CD14-positive monocyte (primary cell): ENCODE data around the gene CNST. TPM values are rescaled to one million over a fixed set of nuclear protein-coding genes. Genes with fewer than 3 reads are reported as not detected.

Experiments used
- DNase-seq, 3 donors: peaks; one replicate each; pipeline ENCODE4 v3.0.0-alpha.2; 2011 to 2022
- H2AFZ ChIP-seq: 2 replicates; pipeline ENCODE4 v1.6.0; 2012; ENCODE audit warnings: mild to moderate bottlenecking, low read depth, low read length, inconsistent platforms; ENCODE audit not compliant: insufficient read depth, poor library complexity, severe bottlenecking
- H3K27ac ChIP-seq, 2 donors: 1 replicate in 1 of 2; 2 replicates in 1 of 2; pipeline ENCODE4 v1.5.1; 2012 to 2013; ENCODE audit warnings: low read length in 2 of 2, control low read depth in 1 of 2, inconsistent platforms in 1 of 2, low read depth in 1 of 2, mild to moderate bottlenecking in 1 of 2
- H3K27me3 ChIP-seq, 2 donors: one replicate each; pipeline versions ENCODE4 v1.6.0 to v1.6.1; 2011 to 2013; ENCODE audit warnings: low read length in 2 of 2; ENCODE audit not compliant: control insufficient read depth in 2 of 2, insufficient read depth in 2 of 2
- H3K36me3 ChIP-seq, 2 donors: replicated peaks in 1 of 2; 1 replicate in 1 of 2; 2 replicates in 1 of 2; pipeline versions ENCODE4 v1.5.1 to v1.6.1; 2012 to 2013; ENCODE audit warnings: low read length in 2 of 2, control low read depth in 1 of 2, inconsistent platforms in 1 of 2, mild to moderate bottlenecking in 1 of 2; ENCODE audit not compliant: insufficient read depth in 2 of 2, control insufficient read depth in 1 of 2
- H3K4me1 ChIP-seq, 2 donors: 1 replicate in 1 of 2; 2 replicates in 1 of 2; pipeline versions ENCODE4 v1.5.1 to v1.6.1; 2012 to 2013; ENCODE audit warnings: low read length in 2 of 2, control low read depth in 1 of 2, inconsistent platforms in 1 of 2, mild to moderate bottlenecking in 1 of 2, moderate library complexity in 1 of 2; ENCODE audit not compliant: insufficient read depth in 2 of 2, control insufficient read depth in 1 of 2
- H3K4me2 ChIP-seq: replicated peaks from 2 replicates; pipeline ENCODE3; 2012; ENCODE audit warnings: low read length, moderate library complexity, mild to moderate bottlenecking; ENCODE audit not compliant: poor library complexity, severe bottlenecking; ENCODE audit errors: extremely low read depth
- H3K4me3 ChIP-seq, 3 experiments: fragments of 200-600 bp in 1 of 3; sonication (generic) in 1 of 3; replicated peaks in 1 of 3; 1 replicate in 2 of 3; 2 replicates in 1 of 3; pipeline ENCODE4 v1.5.1; 2011 to 2013; ENCODE audit warnings: low read length in 3 of 3, mild to moderate bottlenecking in 3 of 3, control low read depth in 2 of 3, low read depth in 2 of 3, inconsistent platforms in 1 of 3, moderate library complexity in 1 of 3
- H3K79me2 ChIP-seq: 2 replicates; pipeline ENCODE4 v1.6.0; 2012; ENCODE audit warnings: mild to moderate bottlenecking, control low read depth, inconsistent platforms, low read length, moderate library complexity; ENCODE audit not compliant: insufficient read depth
- H3K9ac ChIP-seq: 2 replicates; pipeline ENCODE4 v1.6.0; 2017; ENCODE audit warnings: low read length, mild to moderate bottlenecking; ENCODE audit not compliant: insufficient read depth, poor library complexity, severe bottlenecking
- H3K9me3 ChIP-seq, 2 donors: replicated peaks in 1 of 2; 1 replicate in 1 of 2; 2 replicates in 1 of 2; pipeline versions ENCODE4 v1.5.1 to v1.6.1; 2012 to 2013; ENCODE audit warnings: low read length in 2 of 2, control low read depth in 1 of 2; ENCODE audit not compliant: control insufficient read depth in 1 of 2, insufficient read depth in 1 of 2
- H4K20me1 ChIP-seq: 2 replicates; pipeline ENCODE4 v1.6.0; 2012; ENCODE audit warnings: mild to moderate bottlenecking, low read length, control low read depth, moderate library complexity; ENCODE audit not compliant: insufficient read depth
- H3K27ac Mint-ChIP-seq, 7 donors: one replicate each; pipeline ENCODE4 v1.8.0; 2020; ENCODE audit warnings: mild to moderate bottlenecking in 7 of 7, mixed read lengths in 7 of 7, moderate library complexity in 6 of 7, inconsistent platforms in 2 of 7
- H3K27me3 Mint-ChIP-seq, 3 donors: one replicate each; pipeline ENCODE4 v1.8.0; 2021 to 2022; ENCODE audit warnings: low read depth in 3 of 3, mild to moderate bottlenecking in 3 of 3, mixed read lengths in 3 of 3, moderate library complexity in 3 of 3, inconsistent platforms in 1 of 3
- H3K36me3 Mint-ChIP-seq, 2 donors: one replicate each; pipeline ENCODE4 v1.8.0; 2020; ENCODE audit warnings: mixed read lengths in 2 of 2, inconsistent platforms in 1 of 2, mild to moderate bottlenecking in 1 of 2
- H3K4me1 Mint-ChIP-seq: one replicate; pipeline ENCODE4 v1.8.0; 2020; ENCODE audit warnings: mild to moderate bottlenecking, mixed read lengths
- H3K4me3 Mint-ChIP-seq, 2 donors: one replicate each; pipeline ENCODE4 v1.8.0; 2020; ENCODE audit warnings: mild to moderate bottlenecking in 2 of 2, mixed read lengths in 2 of 2, moderate library complexity in 1 of 2
- H3K9me3 Mint-ChIP-seq, 7 donors: one replicate each; pipeline ENCODE4 v1.8.0; 2020 to 2022; ENCODE audit warnings: mixed read lengths in 7 of 7, mild to moderate bottlenecking in 6 of 7, moderate library complexity in 6 of 7, inconsistent platforms in 2 of 7
- WGBS: methylation state at CpG from one replicate; pipeline ENCODE4 v1.1.5; 2013; ENCODE audit warnings: missing lambda C conversion rate; ENCODE audit not compliant: insufficient coverage; 5-methylcytosine and 5-hydroxymethylcytosine counted together
- intact Hi-C, 2 donors: fragments of 100-400 bp; cut with micrococcal nuclease; formaldehyde crosslinking; loops; one replicate each; pipeline versions ENCODE4 v1.15.0 to v1.15.1; 2023
- polyA plus RNA-seq, 3 donors: library from polyadenylated mRNA; depleted of rRNA in 1 of 3; unstranded in 2 of 3; stranded (reverse) in 1 of 3; fragments of 300-500 nt in 2 of 3; fragments of >200 nt in 1 of 3; fragmentation: Illumina TruSeq in 2 of 3; gene quantifications; 1 replicate in 2 of 3; 2 replicates in 1 of 3; pipeline ENCODE4 v1.2.3, GENCODE V29; 2012 to 2021
- TF ChIP-seq, protein P1 (sequence below): fragments of 200-600 bp; IDR thresholded peaks from one replicate; pipeline ENCODE4 v1.8.0; 2022; ENCODE audit warnings: antibody characterized with exemption, mild to moderate bottlenecking

CNST gene
- polyA plus RNA-seq, 3 donors: 11.0 to 14.1 (median 13.7) TPM

DNA sequence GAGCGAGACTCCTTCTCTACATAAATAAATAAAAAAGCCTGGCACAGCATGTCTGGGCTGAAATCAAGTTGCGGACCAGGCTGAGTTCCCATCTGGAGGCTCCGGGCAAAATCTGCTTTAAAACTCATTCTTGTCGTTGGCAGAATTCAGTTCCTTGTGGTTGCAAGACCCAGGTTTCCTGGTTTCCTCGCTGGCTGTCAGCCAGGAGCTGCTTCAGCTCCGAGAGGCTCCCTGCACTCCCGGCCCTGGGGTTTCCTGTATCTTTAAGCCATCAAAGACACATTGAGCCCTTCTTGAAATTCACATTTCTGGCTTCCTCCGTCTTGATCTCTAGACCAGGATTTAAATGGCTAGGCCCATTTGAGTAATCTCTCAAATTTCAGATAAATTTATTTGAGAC is 137.3 kb downstream of the CNST start:
- Mint-ChIP-seq H3K9me3 (peaks cover 0 to 3% (median 0%) of the 10 kb centered on the region in 7 donors), H3K27ac (peak overlapping the region in 6 of 7 donors; percentile 38 to 75 (median 66)), H3K36me3 (peaks cover 0 to 3% of the 10 kb centered on the region in 2 donors), H3K4me3 (peak overlapping the region; percentile 52 to 76), H3K4me1 (peaks cover 60% of the 10 kb centered on the region), H3K27me3 (no peaks in the 10 kb centered on the region)
- Histone ChIP-seq H3K9ac (peak overlapping the region; percentile 9), H3K79me2 (no peaks in the 10 kb centered on the region), H3K4me2 (peak overlapping the region; percentile 60), H3K9me3 (no peaks in the 10 kb centered on the region), H3K27me3 (no peaks in the 10 kb centered on the region), H3K36me3 (no peaks in the 10 kb centered on the region), H3K27ac (peak overlapping the region; percentile 11 to 52), H4K20me1 (no peaks in the 10 kb centered on the region), H3K4me1 (peaks cover 62 to 69% of the 10 kb centered on the region in 2 donors), H3K4me3 (peak overlapping the region in 1 of 3 experiments; percentile 45), H2AFZ (peak overlapping the region; percentile 72)
- intact Hi-C loops: no loop called here
- TF ChIP-seq, protein P1, sequence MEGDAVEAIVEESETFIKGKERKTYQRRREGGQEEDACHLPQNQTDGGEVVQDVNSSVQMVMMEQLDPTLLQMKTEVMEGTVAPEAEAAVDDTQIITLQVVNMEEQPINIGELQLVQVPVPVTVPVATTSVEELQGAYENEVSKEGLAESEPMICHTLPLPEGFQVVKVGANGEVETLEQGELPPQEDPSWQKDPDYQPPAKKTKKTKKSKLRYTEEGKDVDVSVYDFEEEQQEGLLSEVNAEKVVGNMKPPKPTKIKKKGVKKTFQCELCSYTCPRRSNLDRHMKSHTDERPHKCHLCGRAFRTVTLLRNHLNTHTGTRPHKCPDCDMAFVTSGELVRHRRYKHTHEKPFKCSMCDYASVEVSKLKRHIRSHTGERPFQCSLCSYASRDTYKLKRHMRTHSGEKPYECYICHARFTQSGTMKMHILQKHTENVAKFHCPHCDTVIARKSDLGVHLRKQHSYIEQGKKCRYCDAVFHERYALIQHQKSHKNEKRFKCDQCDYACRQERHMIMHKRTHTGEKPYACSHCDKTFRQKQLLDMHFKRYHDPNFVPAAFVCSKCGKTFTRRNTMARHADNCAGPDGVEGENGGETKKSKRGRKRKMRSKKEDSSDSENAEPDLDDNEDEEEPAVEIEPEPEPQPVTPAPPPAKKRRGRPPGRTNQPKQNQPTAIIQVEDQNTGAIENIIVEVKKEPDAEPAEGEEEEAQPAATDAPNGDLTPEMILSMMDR: no peak
- peak in 2 of 3 donors; percentile 41 to 43 for DNase-seq
- 2% methylated on average over 8 of the region's 8 CpGs for WGBS

DNA sequence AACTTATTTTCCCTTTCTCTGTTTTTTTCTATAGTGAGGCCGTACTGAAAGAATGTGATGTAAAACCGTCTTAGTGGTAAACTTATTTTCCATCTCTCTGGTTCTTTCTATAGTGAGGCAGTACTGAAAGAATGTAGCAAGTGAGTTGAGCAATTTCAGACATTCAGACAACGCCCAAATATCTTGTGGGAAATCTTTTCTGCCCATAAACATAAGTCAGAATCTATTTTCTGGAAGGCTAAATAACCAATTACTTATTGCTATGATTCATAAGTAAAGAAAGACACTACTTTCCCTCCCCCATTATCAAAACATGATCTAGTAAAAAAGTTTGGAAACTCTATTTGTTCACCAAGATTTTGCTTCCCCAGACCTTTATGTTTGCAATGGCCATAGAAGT is 139.1 kb downstream of the CNST start:
- no peaks in the 10 kb centered on the region for H3K36me3 ChIP-seq
- intact Hi-C loops: no loop called here
- Mint-ChIP-seq H3K27me3 (no peaks in the 10 kb centered on the region), H3K27ac (peak overlapping the region; percentile 58 to 86 (median 77)), H3K4me3 (peak overlapping the region in 1 of 2 donors; percentile 21), H3K4me1 (peaks cover 68% of the 10 kb centered on the region), H3K36me3 (peaks cover 0 to 3% of the 10 kb centered on the region in 2 donors), H3K9me3 (peaks cover 0 to 6% (median 2%) of the 10 kb centered on the region in 7 donors)
- H3K4me1 ChIP-seq: peaks cover 70 to 74% of the 10 kb centered on the region in 2 donors
- no peak overlapping the region for H2AFZ ChIP-seq
- H3K27ac ChIP-seq: peak overlapping the region; percentile 44 to 64
- no CpG with 5 or more reads among the region's 3 CpGs for WGBS
- H3K9me3 ChIP-seq: no peaks in the 10 kb centered on the region
- H3K9ac ChIP-seq: no peak overlapping the region
- TF ChIP-seq, protein P1: no peak
- peak overlapping the region in 1 of 3 experiments; percentile 0 for H3K4me3 ChIP-seq
- H3K27me3 ChIP-seq: no peaks in the 10 kb centered on the region
- peak overlapping the region; percentile 4 for H3K4me2 ChIP-seq
- H3K79me2 ChIP-seq: no peaks in the 10 kb centered on the region
- peak in 2 of 3 donors; percentile 37 to 47 for DNase-seq
- no peaks in the 10 kb centered on the region for H4K20me1 ChIP-seq
